Skeletal muscle satellite cell (primary cell): ENCODE measurements around the gene XPR1.
"Not testable (repeated sequence)": the region's sequence is repeated elsewhere in the genome, so short reads cannot be mapped to it uniquely, and the experiment has no call there.

Source experiments
- H3K27me3 ChIP-seq: 2 replicates; pipeline ENCODE4 v1.7.0; 2013; ENCODE audit warnings: low read length; ENCODE audit not compliant: control insufficient read depth, insufficient read depth
- H3K36me3 ChIP-seq: 2 replicates; pipeline ENCODE4 v1.7.0; 2013; ENCODE audit warnings: mild to moderate bottlenecking, control low read depth, low read length; ENCODE audit not compliant: insufficient read depth
- H3K4me1 ChIP-seq: 2 replicates; pipeline ENCODE4 v1.7.0; 2013; ENCODE audit warnings: low read length; ENCODE audit not compliant: control insufficient read depth, insufficient read depth
- H3K4me2 ChIP-seq: 2 replicates; pipeline ENCODE4 v1.7.0; 2013; ENCODE audit warnings: mild to moderate bottlenecking, low read length
- H3K4me3 ChIP-seq: 2 replicates; pipeline ENCODE4 v1.7.0; 2013; ENCODE audit warnings: low read length
- H3K9ac ChIP-seq: 2 replicates; pipeline ENCODE4 v1.7.0; 2013; ENCODE audit warnings: mild to moderate bottlenecking, low read depth, low read length, moderate library complexity
- H3K9me3 ChIP-seq: replicated peaks from 2 replicates; pipeline ENCODE4 v1.7.0; 2013; ENCODE audit warnings: mild to moderate bottlenecking, control low read depth, low read length

Gene XPR1

DNA sequence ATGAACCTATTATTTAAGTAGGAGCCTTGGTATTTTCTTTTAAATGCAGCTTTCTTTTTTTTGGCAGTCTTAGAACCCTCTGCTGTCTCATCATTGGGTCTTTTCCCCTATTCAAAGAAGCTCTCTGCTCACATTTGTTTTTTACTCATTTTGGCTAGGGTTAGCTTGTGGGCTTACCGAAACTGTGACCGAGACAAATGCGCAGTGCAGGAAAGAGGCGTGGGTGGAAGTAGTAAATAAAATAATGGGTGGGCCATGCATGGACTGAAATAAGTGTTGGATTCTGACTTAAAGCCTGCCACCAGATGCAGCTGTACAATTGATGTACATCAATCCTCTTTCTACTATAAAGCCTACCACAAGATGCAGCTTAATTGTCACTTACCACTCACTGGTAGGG, 14.7 kb downstream of the XPR1 start:
- Histone ChIP-seq H3K4me1 (peaks cover 8% of the 10 kb centered on the region), H3K9ac (no peak overlapping the region), H3K27me3 (no peaks in the 10 kb centered on the region), H3K4me3 (no peak overlapping the region), H3K36me3 (no peaks in the 10 kb centered on the region), H3K9me3 (no peaks in the 10 kb centered on the region), H3K4me2 (no peak overlapping the region)

DNA sequence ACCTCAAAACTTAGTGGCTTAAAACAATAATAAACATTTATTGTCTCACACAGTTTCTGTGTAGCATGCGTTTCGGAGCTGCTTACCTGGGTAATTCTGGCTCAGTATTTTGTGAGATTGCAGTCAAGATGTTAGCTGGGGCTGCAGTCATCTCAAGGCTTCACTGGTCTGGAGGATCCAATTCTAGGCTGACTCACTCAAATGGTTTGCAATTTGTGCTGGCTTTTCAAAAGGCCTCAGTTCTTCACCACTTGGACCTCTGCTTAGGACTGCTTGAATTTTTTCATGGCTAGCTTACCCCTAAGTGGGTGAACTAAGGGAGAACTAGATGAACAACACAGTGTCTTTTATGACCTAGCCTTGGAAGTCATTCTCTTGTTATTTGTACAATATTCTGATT, 21.0 kb downstream of the XPR1 start:
- H3K9me3 ChIP-seq = no peaks in the 10 kb centered on the region
- H3K4me1 ChIP-seq = no peaks in the 10 kb centered on the region
- no peak overlapping the region for H3K9ac ChIP-seq
- H3K4me2 ChIP-seq = no peak overlapping the region
- no peaks in the 10 kb centered on the region for H3K36me3 ChIP-seq
- no peak overlapping the region for H3K4me3 ChIP-seq
- H3K27me3 ChIP-seq = no peaks in the 10 kb centered on the region

DNA sequence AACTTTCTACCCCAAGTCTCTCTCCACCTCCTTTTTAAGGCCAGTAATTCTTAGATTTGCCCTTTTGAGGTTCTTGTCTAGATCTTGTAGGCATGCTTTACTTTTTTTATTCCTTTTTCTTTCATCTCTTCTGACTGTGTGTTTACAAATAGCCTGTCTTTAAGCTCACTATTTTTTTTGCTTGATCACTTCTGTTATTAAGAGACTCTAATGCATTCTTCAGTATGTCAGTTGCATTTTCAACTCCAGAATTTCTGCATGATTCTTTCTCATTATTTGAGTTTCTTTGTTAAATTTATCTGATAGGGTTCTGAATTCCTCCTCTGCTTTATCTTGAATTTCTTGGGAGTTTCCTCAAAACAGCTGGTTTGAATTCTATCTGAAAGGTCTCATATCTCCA, 30.9 kb downstream of the XPR1 start:
- Histone ChIP-seq H3K27me3 (no peaks in the 10 kb centered on the region), H3K9ac (no peak overlapping the region), H3K36me3 (no peaks in the 10 kb centered on the region), H3K4me1 (no peaks in the 10 kb centered on the region), H3K4me2 (no peak overlapping the region), H3K4me3 (no peak overlapping the region), H3K9me3 (peaks cover 4% of the 10 kb centered on the region)

DNA sequence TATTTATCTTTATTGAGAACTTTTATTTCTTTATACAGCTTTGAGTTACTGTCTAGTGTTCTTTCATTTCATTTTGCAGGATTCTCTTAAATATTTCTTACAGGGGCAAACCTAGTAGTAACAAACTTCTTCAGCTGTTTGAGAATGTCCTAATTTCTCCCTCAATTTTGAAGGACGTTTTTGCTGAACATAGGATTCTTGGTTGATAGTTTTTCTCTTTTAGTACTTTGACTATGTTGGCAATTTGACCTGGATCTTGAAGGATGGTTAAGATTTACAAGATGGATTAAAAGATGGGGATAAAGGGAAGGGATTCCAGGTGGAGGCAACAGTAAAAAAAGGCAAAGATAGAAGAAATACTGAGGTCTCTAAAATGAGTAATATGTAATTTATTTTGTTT, 38.9 kb downstream of the XPR1 start:
- no peak overlapping the region for H3K4me3 ChIP-seq
- no peak overlapping the region for H3K4me2 ChIP-seq
- no peaks in the 10 kb centered on the region for H3K27me3 ChIP-seq
- H3K4me1 ChIP-seq = peaks cover 13% of the 10 kb centered on the region
- H3K36me3 ChIP-seq = no peaks in the 10 kb centered on the region
- H3K9ac ChIP-seq = no peak overlapping the region
- no peaks in the 10 kb centered on the region for H3K9me3 ChIP-seq

DNA sequence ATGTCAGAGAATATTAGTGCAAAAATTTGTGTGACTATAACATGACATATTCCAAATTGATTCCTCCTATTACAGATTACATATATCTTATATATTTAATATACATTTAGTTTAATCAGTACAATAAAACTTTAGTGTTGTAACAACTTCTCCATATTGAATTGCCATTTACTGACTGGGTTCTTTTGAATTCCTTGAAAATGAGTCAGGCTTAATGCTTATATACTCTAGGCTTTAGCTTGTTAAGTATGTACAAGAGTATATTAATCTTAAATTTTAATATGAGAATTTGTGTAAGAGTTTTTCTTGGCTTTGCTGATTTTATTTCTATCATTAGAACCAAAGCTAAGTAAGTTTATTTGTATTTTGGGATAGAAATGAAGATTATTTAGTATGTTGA, 40.3 kb downstream of the XPR1 start:
- no peak overlapping the region for H3K4me3 ChIP-seq

DNA sequence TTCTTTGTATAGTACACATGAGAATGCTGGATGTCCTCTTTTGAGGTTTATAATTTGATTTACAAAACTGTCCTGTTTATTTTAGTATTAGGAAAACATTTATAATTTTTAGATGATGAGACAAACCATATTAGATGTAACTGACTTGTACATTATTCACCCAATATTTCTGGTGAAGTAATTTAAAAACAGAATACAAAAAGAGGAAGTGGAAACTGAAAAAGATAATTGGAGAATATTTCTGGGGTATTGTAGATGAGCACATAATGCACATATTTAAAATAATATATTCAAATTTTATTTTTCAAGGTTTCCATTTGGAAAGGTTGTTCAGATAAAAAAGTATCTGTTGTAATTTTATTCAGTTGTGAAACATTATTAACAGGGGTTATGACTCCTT, 40.7 kb downstream of the XPR1 start:
- Histone ChIP-seq H3K4me2 (no peak overlapping the region), H3K9ac (no peak overlapping the region), H3K4me3 (no peak overlapping the region), H3K9me3 (no peaks in the 10 kb centered on the region), H3K36me3 (no peaks in the 10 kb centered on the region), H3K27me3 (no peaks in the 10 kb centered on the region), H3K4me1 (peaks cover 15% of the 10 kb centered on the region)

More for the DNA sequence above, 40.3 kb downstream of the XPR1 start:
- Histone ChIP-seq H3K4me2 (no peak overlapping the region), H3K27me3 (no peaks in the 10 kb centered on the region), H3K36me3 (no peaks in the 10 kb centered on the region), H3K9ac (no peak overlapping the region), H3K4me1 (peaks cover 15% of the 10 kb centered on the region), H3K9me3 (no peaks in the 10 kb centered on the region)

DNA sequence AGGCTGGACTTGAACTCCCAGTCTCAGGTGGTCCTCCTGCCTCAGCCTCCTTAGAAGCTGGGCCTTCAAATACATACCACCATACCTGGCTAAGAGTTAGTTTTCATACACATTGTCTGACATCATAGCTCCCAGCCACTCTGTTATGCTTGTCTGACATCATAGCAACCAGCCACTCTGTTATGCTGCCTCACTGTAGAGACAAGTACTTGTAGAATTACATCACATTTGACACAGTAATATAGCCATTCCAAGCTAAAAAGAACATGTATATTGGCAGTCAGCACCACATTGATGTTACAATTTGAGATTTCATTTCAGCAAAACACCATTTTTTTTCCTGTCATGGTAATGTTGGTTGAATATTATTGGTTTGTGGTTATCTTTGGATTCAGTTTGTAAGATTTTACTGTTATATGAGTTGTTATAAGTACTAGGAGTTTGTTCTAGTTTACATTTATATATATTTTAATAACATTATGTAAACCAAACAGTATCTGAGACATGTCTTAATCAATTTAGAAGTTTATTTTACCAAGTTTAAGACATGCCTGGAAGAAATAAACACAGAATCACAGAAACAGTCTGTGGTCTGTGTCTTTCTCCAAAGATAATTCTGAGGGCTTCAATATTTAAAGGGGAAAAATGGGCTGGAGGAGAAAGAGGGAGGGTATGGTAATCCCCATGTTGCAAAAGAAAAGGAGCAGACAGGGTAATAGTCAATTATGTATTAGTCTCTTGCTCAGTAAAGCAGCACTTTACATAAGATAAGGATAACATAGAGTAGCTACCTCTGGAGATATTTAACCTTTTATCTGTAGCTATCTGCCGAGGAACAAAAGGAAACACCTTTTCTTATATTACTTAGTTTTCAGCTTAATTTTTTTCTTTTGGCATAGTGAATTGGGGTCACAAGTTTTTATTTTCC, 43.0 kb downstream of the XPR1 start:
- no peak overlapping the region for H3K4me2 ChIP-seq

DNA sequence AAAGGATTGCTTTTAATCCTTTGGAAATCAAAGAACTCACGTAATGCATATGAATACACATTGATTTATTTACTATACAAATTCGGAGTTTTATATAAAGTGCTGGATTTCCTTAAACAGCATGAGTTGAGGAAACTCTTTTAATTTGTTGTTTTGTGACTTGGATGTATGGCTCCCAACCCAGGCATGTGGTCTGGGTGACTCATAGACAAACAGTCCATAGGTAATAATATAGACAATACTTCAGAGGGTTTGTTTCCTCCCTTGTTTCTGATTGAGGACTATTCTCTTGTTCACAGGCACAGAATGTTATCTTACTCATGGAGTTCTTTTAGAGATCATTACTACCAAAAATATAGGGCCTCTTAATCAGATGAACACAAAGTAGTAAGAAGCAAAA, 43.8 kb downstream of the XPR1 start:
- no peak overlapping the region for H3K4me2 ChIP-seq
- peaks cover 15% of the 10 kb centered on the region for H3K4me1 ChIP-seq
- no peaks in the 10 kb centered on the region for H3K9me3 ChIP-seq
- no peaks in the 10 kb centered on the region for H3K27me3 ChIP-seq
- no peak overlapping the region for H3K9ac ChIP-seq
- no peak overlapping the region for H3K4me3 ChIP-seq
- no peaks in the 10 kb centered on the region for H3K36me3 ChIP-seq

More for the DNA sequence above, 43.0 kb downstream of the XPR1 start:
- H3K4me3 ChIP-seq = no peak overlapping the region
- no peaks in the 10 kb centered on the region for H3K36me3 ChIP-seq
- no peaks in the 10 kb centered on the region for H3K27me3 ChIP-seq
- no peak overlapping the region for H3K9ac ChIP-seq
- no peaks in the 10 kb centered on the region for H3K9me3 ChIP-seq
- peaks cover 15% of the 10 kb centered on the region for H3K4me1 ChIP-seq

DNA sequence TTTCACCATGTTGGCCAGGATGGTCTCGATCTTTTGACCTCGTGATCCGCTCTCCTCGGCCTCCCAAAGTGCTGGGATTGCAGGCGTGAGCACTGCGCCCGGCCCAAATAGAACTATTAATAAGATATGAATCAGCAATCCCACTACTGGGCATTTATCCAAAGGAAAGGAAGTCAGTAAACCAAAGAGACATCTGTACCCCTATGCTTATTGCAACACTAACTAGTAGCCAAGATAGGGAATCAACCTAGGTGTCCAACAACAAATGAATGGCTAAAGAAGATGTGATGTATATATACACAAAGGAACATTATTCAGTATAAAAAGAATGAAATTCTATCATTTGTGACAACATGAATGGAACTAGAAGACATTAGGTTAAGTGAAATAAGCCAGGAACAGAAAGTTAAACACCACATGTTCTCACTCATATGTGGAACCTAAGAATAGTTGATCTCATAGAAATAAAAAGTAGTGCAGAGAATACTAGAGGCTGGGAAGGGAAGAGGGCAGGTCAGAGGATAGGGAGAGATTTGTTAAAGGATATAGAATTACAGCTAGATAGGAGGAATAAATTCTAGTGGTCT, 48.8 kb downstream of the XPR1 start:
- Histone ChIP-seq H3K9ac (no peak overlapping the region), H3K9me3 (no peaks in the 10 kb centered on the region), H3K4me2 (no peak overlapping the region), H3K36me3 (no peaks in the 10 kb centered on the region), H3K27me3 (no peaks in the 10 kb centered on the region), H3K4me1 (peaks cover 2% of the 10 kb centered on the region), H3K4me3 (no peak overlapping the region)

DNA sequence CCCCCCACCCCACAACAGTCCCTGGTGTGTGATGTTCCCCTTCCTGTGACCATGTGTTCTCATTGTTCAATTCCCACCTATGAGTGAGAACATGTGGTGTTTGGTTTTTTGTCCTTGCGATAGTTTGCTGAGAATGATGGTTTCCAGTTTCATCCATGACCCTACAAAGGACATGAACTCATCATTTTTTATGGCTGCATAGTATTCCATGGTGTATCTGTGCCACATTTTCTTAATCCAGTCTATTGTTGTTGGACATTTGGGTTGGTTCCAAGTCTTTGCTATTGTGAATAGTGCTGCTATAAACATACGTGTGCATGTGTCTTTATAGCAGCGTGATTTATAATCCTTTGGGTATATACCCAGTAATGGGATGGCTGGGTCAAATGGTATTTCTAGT, 51.3 kb downstream of the XPR1 start:
- H3K9ac ChIP-seq, H3K9me3 ChIP-seq, H3K36me3 ChIP-seq, H3K27me3 ChIP-seq, H3K4me3 ChIP-seq, H3K4me1 ChIP-seq, H3K4me2 ChIP-seq: not testable (repeated sequence)

DNA sequence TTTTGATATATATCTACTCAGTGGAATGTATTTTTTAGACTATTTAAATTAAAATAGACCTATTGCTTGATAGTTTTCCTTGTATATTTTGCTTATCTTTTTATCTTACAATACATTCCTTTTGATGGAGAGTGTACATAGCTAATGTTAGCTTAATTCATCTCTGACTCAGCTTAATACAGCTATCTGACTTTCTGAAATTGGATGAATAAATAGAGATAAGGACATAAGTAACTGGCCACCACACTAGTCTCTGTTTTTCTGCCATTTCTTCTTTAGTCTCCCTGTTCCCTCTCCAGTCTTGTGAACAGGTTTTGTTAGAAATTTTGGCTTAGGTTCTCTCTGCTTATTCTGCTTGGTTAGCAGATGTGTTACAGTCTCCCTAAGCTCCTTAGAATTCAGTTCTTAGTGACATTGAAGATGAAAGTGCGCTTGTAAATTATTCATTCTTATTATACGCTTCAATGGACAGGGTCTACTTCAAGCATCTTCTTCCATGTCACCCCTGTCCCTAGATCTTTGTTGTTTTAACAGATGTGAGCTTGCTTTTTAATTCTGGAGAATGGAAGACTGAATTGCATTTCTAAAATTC, 59.6 kb downstream of the XPR1 start:
- Histone ChIP-seq H3K4me1 (no peaks in the 10 kb centered on the region), H3K36me3 (no peaks in the 10 kb centered on the region), H3K9ac (no peak overlapping the region), H3K27me3 (no peaks in the 10 kb centered on the region), H3K9me3 (no peaks in the 10 kb centered on the region), H3K4me2 (no peak overlapping the region), H3K4me3 (no peak overlapping the region)
